ENCODE data around the gene AVEN. TPM values are rescaled to one million over a fixed set of nuclear protein-coding genes. Genes with fewer than 3 reads are reported as not detected.
"Not testable (repeated sequence)": the region's sequence is repeated elsewhere in the genome, so short reads cannot be mapped to it uniquely, and the experiment has no call there.

Gene AVEN, protein sequence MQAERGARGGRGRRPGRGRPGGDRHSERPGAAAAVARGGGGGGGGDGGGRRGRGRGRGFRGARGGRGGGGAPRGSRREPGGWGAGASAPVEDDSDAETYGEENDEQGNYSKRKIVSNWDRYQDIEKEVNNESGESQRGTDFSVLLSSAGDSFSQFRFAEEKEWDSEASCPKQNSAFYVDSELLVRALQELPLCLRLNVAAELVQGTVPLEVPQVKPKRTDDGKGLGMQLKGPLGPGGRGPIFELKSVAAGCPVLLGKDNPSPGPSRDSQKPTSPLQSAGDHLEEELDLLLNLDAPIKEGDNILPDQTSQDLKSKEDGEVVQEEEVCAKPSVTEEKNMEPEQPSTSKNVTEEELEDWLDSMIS
- total RNA-seq, result 15.9 and 16.8 TPM in 2 replicates

DNA sequence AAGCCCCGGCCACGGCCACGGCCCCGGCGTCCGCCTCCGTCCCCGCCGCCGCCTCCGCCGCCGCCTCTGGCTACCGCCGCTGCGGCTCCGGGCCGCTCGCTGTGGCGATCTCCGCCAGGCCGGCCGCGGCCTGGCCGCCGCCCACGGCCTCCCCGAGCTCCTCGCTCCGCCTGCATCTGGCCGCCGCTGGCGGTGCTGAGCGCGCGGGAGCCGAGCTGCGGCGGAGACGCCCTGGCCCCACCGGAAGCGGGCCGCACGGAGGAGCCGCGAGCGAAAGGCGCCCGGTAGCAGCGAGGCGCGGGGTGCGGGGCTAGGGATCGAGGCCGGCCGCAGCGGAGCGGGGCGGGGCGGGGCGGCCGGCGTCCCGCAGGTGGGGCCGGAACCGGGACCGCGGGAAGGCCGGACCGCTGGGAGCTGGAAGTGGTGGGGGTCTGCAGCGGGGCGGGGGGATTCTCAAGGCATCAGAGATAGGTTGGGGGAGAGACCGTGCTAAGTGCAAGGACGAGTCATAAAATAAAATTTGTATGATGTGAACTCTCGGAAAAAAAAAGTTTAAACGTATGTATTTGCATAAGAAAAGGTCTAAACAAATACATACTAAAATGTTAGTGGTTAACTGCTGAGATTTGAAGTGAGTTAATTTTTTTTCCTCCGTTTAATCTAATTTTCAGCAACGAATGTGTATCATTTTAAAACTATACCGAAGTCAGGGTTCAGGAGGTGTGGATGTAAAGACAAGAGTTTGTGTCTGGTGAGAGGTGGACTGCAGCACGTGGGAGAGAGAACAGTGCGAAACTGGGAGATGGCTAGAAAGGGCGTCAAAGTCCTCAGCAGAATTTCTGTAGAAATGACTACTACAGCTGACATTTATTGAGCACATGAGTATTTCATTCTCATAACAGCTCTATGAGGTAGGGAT, at the start of gene AVEN:
AVEN (minus strand) TSS at position 334 of the 919 bp plus-strand sequence; CDS start at position 176, 158 bp downstream.
- intact Hi-C loops (cut with micrococcal nuclease), result loop anchor here (1.0 to 5.0 kb wide), 4 partner anchors 21 to 948 kb away; partner anchors contain the start of genes EMC7, GOLGA8B and ZNF770

DNA sequence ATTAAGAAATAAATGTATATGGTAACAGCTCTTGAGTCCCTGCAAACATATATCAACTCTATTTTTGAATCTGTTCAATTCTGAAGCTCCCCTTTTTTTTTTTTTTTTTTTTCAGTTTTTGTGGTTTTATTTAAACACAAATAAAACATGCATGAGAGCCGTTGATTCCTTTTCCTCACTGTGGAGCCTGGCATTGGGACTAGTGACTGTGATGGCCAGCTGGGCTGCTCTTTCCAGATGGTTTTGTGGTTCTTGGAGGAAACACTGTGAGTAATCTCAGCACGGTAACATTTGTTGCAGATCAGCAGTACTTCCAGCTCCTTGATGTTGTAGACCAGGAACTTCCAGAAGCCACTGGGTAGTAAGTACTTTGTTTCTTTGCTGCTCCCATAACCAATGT, 46.7 kb upstream of the AVEN start:
- intact Hi-C loops (cut with micrococcal nuclease), result no loop called here

DNA sequence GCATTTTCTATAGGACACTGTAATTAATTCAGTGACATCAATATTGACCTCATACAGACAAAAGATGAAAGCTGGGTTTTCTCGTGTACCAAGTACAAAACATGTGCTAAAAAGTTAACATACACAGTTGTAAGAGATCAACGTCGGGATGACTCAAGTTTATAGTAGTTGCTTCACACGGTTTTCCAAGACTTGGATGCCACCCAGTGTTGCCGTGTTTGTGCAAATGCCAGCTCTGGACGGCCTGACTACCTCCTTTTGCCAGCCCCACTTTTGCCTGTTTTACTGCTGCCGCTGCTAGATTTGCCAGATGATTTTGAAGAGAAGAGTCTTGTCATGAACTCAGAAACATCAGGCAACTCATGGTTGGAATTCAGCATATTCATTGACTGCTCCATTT, 45.1 kb upstream of the AVEN start:
- intact Hi-C loops (cut with micrococcal nuclease), result no loop called here

DNA sequence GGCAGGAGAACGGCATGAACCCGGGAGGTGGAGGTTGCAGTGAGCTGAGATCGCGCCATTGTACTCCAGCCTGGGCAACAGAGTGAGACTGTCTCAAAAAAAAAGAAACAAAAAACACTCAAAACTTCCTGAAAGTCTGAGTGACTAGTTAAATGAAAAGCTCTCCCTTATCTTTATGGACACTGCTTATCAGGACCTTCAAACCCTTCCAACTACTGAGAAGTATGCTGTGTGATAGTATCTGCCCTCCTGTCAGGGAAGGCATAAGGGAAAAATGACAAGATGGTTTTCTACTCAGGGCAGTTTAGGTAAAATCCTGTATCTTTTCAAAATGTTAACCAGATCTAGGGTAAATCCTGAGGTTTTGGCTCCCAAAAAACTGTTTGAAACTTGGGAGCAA, 40.9 kb upstream of the AVEN start:
- intact Hi-C loops (cut with micrococcal nuclease), result no loop called here

DNA sequence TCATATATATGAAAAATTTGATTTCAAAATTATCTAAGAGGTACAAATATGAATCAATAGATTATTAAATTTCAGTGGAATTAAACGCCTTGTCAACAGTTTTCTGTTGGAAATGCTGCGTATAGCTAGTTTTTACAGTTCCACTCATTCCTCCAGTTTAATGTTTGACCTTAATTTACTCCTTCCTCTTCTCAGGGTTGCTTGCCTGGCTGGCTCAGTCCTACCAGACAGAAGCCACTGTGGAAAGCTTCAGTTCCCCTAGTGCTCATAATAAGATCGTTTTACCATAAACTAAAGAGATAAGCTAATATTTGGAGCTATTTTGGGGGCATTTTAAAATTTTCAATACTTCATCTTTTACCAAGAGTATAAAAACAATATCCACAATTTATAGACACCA, 39.9 kb upstream of the AVEN start:
- intact Hi-C loops (cut with micrococcal nuclease), result no loop called here

DNA sequence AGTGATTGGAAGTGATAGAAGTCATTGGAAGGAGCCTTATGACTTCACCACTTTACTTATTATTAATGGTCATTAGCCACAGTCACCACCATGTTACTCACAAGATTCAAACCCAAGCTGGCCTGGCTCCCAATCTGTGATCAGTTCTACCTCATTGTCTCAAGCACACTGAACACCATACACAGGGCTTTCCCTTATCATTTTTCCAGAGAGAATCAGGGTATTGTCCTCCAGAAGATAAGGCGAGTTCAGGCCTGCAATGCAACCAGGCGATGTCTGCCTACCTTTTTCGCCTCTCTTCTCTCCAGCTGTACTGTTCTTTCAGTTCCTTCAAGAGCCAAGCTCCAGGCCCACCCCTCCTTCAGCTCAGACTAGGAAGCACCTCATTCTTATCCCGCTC, 37.8 kb upstream of the AVEN start:
- intact Hi-C loops (cut with micrococcal nuclease), result no loop called here

DNA sequence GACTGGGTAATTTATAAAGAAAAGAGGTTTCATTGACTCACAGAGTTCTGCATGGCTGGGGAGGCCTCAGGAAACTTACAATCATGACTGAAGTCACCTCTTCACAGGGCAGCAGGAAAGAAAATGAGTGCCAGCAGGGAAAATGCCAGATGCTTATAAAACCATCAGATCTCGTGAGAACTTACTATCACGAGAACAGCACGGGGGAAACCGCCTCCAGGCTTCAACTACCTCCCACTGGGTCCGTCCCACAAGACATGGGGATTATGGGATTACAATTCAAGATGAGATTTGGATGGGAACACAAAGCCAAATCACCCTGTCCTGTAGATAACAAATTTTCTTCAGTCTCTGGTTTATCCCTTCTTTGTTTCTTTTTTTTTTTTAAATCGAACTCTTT, 31.0 kb upstream of the AVEN start:
- intact Hi-C loops (cut with micrococcal nuclease), result no loop called here

DNA sequence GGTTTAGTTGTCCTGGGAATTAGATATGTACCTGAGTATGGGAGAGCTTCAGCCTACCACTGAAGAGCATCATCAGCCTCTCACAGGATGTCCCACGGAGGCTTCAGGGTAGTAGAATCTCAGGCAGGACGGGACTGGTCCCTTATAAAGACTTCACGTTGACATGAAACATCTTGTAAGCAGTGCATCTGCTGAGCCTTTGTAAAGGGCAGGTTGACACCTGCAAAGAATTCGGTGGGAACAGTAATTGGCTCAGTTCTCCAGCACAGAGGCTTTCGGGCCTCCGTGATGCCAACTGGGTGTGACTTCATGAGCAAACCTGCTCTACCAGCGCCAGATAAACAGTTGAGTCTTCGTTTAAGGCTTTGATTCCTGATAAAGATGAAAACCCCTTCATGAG, 26.9 kb upstream of the AVEN start:
- intact Hi-C loops (cut with micrococcal nuclease), result no loop called here

DNA sequence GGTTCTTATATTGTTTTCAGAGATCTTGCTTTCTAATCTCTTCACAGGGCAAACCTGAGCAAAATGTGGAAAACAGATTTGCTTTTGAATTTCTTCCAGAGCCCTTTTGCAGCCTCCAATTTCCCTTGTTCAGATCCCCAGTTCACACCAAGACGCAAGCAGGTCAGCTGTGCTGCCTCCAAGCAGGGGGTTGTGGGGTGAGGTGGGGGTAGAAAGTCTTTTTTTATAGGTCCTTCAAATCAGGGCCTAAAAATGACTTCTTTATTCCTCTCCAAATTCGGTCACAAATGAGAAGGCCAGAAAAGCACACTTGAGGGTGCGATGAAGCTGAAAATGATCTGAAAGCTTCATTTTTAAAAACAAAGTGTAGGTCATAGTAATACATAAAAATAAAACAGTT, 26.3 kb upstream of the AVEN start:
- intact Hi-C loops (cut with micrococcal nuclease), result no loop called here

DNA sequence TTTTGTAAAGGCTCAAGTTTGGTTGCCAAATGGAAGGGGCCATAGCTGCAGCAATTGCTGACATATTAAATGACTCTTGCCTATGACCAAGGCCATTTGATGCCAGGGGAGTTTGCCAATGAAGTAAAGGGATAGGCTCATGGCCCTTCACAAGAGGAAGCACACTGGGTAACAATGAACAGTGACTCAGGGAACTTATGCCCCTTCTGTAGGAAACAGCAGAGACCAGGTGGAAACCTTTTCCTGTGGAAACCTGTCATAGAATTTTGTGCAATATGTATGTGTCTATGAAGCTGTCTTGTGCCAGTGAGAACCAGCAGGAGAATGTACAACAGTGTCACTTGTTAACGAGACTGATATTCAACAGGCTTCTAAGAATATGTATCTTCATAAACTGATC, 25.4 kb upstream of the AVEN start:
- intact Hi-C loops (cut with micrococcal nuclease), result loop anchor here (5.0 kb wide), 2 partner anchors 38 to 453 kb away; partner anchors contain the start of genes EMC7 and PGBD4

DNA sequence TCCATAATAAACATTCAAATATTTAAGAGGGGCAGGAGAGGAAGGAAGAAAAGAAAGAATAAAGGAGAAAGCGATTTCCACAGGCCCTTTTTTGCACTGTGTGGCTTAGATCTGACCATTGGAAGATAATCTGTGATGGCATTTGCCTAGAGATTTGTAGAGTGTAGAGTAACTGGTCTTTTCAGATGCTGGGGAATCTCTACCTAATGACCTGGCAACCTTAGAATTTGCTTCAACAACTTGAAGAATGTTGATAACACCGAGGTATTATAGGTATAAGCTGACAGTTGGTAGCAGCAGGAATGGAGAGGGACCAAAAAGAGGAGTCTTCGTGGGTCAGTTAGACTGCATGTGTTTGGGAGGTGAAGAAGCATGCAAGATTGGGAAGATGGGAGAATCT, 20.9 kb upstream of the AVEN start:
- intact Hi-C loops (cut with micrococcal nuclease), result loop anchor here (5.0 kb wide), 2 partner anchors 42 to 457 kb away; partner anchors contain the start of genes EMC7 and PGBD4

DNA sequence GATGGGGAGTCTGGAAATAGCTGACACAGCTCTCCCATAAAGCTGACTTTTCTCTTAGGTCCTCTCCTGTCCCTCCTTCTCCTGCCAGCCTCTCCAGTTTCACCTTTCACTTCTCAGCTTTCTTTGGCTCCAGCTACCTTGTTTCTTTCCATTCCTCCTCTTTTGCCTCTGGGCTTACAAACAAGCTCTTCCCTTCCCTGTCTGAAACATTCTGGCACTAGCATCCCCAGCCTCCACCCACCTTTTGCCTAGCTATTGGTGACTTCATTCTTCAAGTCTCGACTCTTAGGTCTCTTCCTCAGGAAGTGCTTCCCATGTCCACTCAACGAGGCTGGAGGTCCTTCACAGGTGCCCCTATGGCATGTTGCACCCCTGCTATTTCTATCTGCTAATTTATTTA, 20.5 kb upstream of the AVEN start:
- intact Hi-C loops (cut with micrococcal nuclease), result no loop called here

DNA sequence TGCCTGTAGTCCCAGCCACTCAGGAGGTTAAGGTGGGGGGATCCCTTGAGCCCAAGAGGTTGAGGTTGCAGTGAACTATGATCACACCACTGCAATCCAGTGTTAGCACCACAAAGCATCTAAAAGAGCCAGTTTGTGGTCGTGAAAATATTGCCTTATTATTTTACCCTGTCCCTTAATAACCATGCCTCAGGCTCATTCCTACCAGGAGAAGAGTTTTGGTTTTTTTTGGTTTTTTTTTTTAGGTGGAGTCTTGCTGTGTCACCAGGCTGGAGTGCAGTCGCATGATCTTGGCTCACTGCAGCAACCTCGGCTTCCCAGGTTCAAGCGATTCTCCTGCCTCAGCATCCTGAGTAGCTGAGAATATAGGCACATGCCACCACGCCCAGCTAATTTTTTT, 17.9 kb upstream of the AVEN start:
- intact Hi-C loops (cut with micrococcal nuclease), result no loop called here

DNA sequence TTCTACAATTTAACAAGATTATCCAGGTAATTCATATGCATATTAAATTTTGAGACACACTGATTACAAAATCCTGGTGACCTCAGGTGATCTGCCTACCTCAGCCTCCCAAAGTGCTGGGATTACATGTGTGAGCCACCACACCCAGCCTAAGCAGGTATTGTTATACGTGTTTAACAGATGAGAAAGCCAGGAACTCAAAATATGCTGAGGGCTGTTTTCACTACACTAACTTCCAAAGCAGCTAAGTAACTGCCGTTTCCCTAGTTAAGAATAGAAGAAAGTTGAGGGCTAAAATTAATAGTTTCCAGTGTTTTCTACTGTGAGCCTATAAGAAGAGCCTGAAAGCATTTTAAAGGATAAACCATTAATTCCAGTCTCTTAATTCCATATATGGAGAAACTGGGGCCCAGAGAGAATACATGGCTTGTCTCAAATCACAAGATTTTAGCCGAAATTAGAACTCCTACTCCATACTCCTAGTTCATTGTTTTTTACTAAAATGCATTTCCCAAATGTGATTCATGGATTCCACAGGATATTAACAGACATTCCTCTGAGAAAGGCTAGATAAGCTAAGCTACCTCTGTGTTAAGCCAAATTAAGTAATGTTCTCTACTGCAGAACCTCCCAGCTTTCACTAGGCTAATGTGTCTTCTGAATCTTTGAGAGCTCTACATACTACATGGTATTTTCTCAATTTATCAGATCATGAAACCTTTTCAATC, 17.0 kb upstream of the AVEN start:
- intact Hi-C loops (cut with micrococcal nuclease), result no loop called here

DNA sequence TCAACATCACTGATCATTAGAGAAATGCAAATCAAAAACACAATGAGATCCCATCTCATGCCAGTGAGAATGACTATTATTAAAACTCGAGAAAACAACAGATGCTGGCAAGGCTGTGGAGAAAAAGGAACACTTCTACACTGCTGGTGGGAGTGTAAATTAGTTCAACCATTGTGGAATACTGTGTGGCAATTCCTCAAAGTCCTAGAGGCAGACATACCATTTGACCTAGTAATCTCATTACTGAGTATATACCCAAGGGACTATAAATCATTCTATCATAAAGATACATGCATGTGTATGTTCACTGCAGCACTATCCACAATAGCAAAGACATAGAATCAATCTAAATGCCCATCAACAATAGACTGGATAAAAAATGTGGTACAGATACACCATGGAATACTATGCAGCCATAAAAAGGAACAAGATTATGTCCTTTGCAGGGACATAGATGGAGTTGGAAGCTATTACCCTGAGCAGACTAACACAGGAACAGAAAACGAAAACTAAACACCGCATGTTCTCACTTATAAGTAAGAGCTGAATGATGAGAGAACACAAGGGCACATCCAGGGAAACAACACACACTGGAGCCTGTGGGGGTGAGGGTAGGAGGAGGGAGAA, 15.2 kb upstream of the AVEN start:
- intact Hi-C loops (cut with micrococcal nuclease), result no loop called here

DNA sequence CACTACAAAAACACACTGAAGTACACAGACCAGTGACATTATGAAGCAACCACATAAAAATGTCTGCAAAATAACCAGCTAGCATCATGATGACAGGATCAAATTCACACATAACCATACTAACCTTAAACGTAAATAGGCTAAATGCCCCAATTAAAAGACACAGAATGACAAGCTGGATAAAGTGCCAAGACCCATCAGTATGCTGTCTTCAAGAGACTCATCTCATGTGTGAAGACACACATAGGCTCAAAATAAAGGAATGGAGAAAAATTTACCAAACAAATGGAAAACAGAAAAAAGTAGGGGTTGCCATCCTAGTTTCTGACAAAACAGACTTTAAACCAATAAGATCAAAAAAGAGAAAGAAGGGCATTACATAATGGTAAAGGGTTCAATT, 11.4 kb upstream of the AVEN start:
- intact Hi-C loops (cut with micrococcal nuclease), result not testable (repeated sequence)

DNA sequence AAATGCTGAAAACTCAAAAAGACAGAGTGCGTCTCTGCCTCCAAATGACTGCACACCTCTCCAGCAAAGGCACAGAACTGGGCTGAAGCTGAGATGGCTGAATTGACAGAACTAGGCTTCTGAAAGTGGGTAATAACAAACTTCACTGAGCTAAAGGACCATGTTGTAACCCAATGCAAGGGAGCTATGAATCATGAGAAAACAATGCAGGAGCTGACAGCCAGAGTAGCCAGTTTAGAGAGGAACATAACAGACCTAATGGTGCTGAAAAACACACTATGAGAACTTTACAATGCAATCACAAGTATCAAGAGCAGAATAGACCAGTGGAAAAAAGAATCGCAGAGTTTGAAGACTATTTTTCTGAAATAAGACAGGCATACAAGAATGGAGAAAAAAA, 10.1 kb upstream of the AVEN start:
- intact Hi-C loops (cut with micrococcal nuclease), result no loop called here

DNA sequence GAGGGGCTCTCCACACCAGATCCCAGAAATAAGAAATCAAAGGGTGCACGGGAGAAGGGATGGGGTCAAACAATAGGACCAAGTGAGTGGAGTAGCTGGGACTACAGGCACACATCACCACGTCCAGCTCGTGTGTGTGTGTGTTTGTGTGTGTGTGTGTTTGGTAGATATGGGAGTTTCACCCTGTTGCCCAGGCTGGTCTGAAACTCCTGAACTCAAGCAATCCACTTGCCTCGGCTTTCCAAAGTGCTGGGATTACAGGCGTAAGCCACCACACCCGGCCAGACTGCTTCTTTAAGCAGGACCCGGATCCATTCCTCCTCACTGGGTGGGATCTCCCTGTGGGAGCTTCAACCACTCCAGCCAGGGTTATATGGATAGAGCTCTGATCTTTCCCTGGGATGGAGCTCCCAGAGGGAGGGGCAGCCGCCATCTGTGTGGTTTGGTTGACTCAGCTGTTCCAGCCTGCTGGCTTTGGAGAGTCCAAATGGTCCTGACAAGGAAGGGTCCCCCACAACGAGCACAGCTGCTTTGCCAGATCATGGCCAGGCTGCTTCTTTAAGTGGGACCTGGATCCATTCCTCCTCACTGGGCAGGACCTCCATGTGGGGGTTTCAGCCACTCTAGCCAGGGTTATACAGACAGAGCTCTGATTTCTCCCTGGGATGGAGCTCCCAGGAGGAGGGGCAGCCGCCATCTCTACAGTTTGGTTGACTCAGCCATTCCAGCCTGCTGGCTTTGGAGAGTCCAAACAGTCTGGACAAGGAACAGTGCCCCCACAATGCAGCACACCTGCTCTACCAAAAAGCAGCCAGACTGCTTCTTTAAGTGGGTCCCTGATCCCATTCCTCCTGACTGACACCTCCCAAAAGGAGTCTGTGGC, 9.1 kb upstream of the AVEN start:
- intact Hi-C loops (cut with micrococcal nuclease), result no loop called here

DNA sequence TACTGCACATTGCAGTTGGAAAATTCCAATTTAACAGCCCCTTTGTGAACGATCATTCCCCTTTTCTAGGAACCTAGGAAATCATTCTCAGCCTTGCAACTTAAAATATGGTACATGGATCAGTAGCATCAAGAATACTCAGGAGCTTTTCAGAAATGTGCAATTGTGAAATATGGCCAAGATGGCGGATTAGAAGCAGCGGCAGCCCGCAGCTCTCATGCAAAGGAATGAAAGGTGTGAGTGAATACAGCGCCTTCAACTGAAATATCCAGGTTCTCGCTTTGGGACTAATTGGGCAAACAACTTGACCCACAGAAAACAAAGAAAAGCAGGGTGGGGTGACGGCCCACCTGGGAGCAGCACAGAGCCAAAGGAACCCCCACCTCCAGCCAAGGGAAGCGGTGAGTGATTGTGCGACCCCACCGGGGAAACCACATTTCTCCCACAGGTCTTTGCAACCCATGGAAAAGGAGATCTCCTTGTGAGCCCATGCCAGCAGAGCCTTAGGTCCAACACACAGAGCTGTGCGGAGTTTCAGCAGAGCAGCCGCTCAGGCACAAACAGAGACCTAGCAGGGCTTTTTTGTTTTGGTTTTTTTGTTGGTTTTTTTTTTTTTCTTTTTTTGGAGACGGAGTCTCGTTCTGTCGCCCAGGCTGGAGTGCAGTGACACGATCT, 7.6 kb upstream of the AVEN start:
- intact Hi-C loops (cut with micrococcal nuclease), result no loop called here

Data from T-helper 2 cell treated with Interferon-gamma antibody and Interleukin-4, amounts not matched to agents 100 ng/mL and 5 ng/mL, for 36 hours (primary cell).